K562 (cell line): ENCODE measurements around the gene SERPING1. TPM values are rescaled to one million over a fixed set of nuclear protein-coding genes. Genes with fewer than 3 reads are reported as not detected.
A peak's percentile ranks its signal among the peaks of the same experiment; 100 is the strongest.

Experiments
- BACH1 ChIP-seq: fragments of 200-800 bp; sonication (Bioruptor generic); IDR thresholded peaks from 2 replicates; pipeline ENCODE4 v1.6.1; 2016; ENCODE audit warnings: missing genetic modification characterization, missing compliant biosample characterization
- CBX5 ChIP-seq: IDR thresholded peaks from 2 replicates; pipeline ENCODE4 v1.6.1; 2014; ENCODE audit warnings: low read depth, borderline replicate concordance
- DMBX1 ChIP-seq: fragments of 250-450 bp; sonication (Bioruptor Pico); IDR thresholded peaks from 2 replicates; pipeline ENCODE4 v1.8.0; 2022; ENCODE audit warnings: inconsistent platforms, mild to moderate bottlenecking, moderate library complexity, borderline replicate concordance
- EWSR1 ChIP-seq: fragments of 450-650 bp; IDR thresholded peaks from 2 replicates; pipeline ENCODE4 v1.6.1; 2018; ENCODE audit warnings: borderline replicate concordance, mild to moderate bottlenecking, low read depth, moderate library complexity; ENCODE audit not compliant: partially characterized antibody
- HDGF ChIP-seq: fragments of 450-650 bp; IDR thresholded peaks from 2 replicates; pipeline ENCODE4 v1.6.1; 2016
- NFE2L1 ChIP-seq: fragments of 450-650 bp; IDR thresholded peaks from 2 replicates; pipeline ENCODE4 v1.6.1; 2016; ENCODE audit warnings: missing genetic modification characterization, low read depth, mild to moderate bottlenecking, missing compliant biosample characterization, moderate library complexity, borderline replicate concordance
- POLR2AphosphoS2 ChIP-seq: IDR thresholded peaks from 2 replicates; pipeline ENCODE4 v1.6.1; 2012; ENCODE audit warnings: low read length, improper control_type of control experiment
- TBL1XR1 ChIP-seq, 2 experiments: IDR thresholded peaks; 2 replicates each; pipeline ENCODE4 v1.6.1; 2012; ENCODE audit warnings: improper control_type of control experiment in 2 of 2, low read length in 2 of 2, mild to moderate bottlenecking in 1 of 2
- ZNF175 ChIP-seq: fragments of 200-800 bp; sonication (Bioruptor generic); IDR thresholded peaks from 2 replicates; pipeline ENCODE4 v1.6.1; 2016; ENCODE audit warnings: low read depth, mild to moderate bottlenecking, missing genetic modification characterization, missing compliant biosample characterization
- ZNF184 ChIP-seq: sonication (generic); formaldehyde crosslinking; IDR thresholded peaks from 2 replicates; pipeline ENCODE4 v1.5.0; 2020; ENCODE audit warnings: missing genetic modification reagents
- ZNF274 ChIP-seq: IDR thresholded peaks from 2 replicates; pipeline ENCODE4 v1.6.1; 2011; ENCODE audit warnings: low read depth, mild to moderate bottlenecking, low read length, moderate library complexity, borderline replicate concordance
- polyA plus RNA-seq, 8 experiments: library from polyadenylated mRNA; depleted of rRNA in 4 of 8; stranded (reverse) in 5 of 8; unstranded in 3 of 8; fragments of >200 nt; fragmentation: Nextera tagmentation in 2 of 8; fragmentation: Illumina TruSeq in 1 of 8; extraction: Ambion mirVana in 2 of 8; extraction: Trizol in 1 of 8; gene quantifications; 2 replicates each; pipeline versions ENCODE4 v1.2.1 to v1.2.3, GENCODE V29; 2011 to 2014; ENCODE audit warnings: inconsistent platforms in 1 of 8, missing spikeins in 1 of 8
- total RNA-seq, 7 experiments: library from RNA; depleted of rRNA in 6 of 7; stranded (reverse); fragments of >200 nt in 6 of 7; fragmentation: Illumina TruSeq in 2 of 7; extraction: Trizol in 2 of 7; gene quantifications; 2 replicates each; pipeline versions ENCODE4 v1.2.1 to v1.2.3, GENCODE V29; 2011 to 2021; ENCODE audit warnings: low replicate concordance in 1 of 7
- TF ChIP-seq, protein P1 (sequence below): fragments of 450-650 bp; formaldehyde crosslinking; IDR thresholded peaks from 2 replicates; pipeline ENCODE4 v1.4.0; 2020; ENCODE audit warnings: mild to moderate bottlenecking
- TF ChIP-seq, protein P2 (sequence below): fragments of 450-650 bp; IDR thresholded peaks from one replicate; pipeline ENCODE4 v1.6.1; 2018; ENCODE audit warnings: mild to moderate bottlenecking, moderate library complexity; ENCODE audit not compliant: partially characterized antibody
- TF ChIP-seq, protein P3 (sequence below): fragments of 450-650 bp; IDR thresholded peaks from 2 replicates; pipeline ENCODE4 v1.6.1; 2016; ENCODE audit warnings: mild to moderate bottlenecking, moderate library complexity

Gene SERPING1
- total and polyA plus RNA-seq, 9 of the 15 experiments (the other 6 are each of a cell fraction or from before 2014, with no cell fraction given), result 0.10 to 1.00 (median 0.21) TPM; not detected in 2

DNA sequence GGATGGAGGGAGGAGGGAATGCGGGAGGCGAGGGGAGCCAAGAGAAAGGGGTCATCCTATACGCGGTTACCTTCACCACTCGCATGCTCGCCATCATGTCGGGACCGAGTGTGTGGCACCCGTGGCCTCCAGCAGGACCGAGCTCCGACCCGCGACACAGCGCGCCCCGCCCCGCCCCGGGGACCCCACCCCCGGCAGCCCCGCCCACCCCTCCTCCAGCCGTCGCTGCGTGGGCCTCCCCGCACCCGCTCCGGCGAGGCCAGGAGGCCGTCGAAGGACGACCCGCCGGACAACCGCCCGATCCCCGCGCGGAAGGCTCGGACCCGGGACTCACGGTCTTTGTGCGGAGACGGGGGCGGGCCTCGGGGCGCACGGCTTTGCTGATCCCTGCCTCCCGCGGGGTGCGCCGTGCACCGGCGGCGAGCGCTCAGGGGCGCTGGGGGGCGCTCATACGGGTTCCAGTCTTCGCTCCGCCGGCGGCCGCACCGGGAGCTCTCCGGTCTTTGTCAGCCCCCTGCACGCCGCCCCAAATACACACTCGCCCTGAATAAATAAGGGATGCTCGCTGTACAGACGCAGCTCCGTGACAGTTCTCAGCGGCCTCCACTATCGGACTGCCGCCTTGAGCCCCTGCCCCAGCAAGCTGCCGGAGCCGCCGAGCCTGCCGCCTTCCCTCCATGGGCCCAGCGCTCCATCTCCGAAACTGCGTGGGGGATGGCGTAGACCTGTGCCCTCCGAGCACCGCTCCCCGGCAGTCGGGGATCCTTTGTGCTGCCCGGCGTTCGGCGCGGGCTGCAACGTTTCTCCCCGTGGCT lies 29.8 kb upstream of the SERPING1 start, which contains the start of gene UBE2L6 (continued):
- TF ChIP-seq TBL1XR1 (IDR thresholded peaks at IDR 0.05; ENCODE audit: low read length in 2 of 2) (no peak), EWSR1 (no peak), HDGF (no peak), DMBX1 (CRISPR knock-in tag) (no peak), NFE2L1 (tag) (no peak), POLR2AphosphoS2 (no peak), BACH1 (tag) (no peak), ZNF274 (no peak), CBX5 (no peak), ZNF175 (no peak), ZNF184 (CRISPR knock-in tag) (no peak)
- TF ChIP-seq, protein P1, sequence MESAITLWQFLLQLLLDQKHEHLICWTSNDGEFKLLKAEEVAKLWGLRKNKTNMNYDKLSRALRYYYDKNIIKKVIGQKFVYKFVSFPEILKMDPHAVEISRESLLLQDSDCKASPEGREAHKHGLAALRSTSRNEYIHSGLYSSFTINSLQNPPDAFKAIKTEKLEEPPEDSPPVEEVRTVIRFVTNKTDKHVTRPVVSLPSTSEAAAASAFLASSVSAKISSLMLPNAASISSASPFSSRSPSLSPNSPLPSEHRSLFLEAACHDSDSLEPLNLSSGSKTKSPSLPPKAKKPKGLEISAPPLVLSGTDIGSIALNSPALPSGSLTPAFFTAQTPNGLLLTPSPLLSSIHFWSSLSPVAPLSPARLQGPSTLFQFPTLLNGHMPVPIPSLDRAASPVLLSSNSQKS (CRISPR knock-in tag), result no peak
- TF ChIP-seq, protein P2, sequence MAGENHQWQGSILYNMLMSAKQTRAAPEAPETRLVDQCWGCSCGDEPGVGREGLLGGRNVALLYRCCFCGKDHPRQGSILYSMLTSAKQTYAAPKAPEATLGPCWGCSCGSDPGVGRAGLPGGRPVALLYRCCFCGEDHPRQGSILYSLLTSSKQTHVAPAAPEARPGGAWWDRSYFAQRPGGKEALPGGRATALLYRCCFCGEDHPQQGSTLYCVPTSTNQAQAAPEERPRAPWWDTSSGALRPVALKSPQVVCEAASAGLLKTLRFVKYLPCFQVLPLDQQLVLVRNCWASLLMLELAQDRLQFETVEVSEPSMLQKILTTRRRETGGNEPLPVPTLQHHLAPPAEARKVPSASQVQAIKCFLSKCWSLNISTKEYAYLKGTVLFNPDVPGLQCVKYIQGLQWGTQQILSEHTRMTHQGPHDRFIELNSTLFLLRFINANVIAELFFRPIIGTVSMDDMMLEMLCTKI, result no peak
- TF ChIP-seq, protein P3, sequence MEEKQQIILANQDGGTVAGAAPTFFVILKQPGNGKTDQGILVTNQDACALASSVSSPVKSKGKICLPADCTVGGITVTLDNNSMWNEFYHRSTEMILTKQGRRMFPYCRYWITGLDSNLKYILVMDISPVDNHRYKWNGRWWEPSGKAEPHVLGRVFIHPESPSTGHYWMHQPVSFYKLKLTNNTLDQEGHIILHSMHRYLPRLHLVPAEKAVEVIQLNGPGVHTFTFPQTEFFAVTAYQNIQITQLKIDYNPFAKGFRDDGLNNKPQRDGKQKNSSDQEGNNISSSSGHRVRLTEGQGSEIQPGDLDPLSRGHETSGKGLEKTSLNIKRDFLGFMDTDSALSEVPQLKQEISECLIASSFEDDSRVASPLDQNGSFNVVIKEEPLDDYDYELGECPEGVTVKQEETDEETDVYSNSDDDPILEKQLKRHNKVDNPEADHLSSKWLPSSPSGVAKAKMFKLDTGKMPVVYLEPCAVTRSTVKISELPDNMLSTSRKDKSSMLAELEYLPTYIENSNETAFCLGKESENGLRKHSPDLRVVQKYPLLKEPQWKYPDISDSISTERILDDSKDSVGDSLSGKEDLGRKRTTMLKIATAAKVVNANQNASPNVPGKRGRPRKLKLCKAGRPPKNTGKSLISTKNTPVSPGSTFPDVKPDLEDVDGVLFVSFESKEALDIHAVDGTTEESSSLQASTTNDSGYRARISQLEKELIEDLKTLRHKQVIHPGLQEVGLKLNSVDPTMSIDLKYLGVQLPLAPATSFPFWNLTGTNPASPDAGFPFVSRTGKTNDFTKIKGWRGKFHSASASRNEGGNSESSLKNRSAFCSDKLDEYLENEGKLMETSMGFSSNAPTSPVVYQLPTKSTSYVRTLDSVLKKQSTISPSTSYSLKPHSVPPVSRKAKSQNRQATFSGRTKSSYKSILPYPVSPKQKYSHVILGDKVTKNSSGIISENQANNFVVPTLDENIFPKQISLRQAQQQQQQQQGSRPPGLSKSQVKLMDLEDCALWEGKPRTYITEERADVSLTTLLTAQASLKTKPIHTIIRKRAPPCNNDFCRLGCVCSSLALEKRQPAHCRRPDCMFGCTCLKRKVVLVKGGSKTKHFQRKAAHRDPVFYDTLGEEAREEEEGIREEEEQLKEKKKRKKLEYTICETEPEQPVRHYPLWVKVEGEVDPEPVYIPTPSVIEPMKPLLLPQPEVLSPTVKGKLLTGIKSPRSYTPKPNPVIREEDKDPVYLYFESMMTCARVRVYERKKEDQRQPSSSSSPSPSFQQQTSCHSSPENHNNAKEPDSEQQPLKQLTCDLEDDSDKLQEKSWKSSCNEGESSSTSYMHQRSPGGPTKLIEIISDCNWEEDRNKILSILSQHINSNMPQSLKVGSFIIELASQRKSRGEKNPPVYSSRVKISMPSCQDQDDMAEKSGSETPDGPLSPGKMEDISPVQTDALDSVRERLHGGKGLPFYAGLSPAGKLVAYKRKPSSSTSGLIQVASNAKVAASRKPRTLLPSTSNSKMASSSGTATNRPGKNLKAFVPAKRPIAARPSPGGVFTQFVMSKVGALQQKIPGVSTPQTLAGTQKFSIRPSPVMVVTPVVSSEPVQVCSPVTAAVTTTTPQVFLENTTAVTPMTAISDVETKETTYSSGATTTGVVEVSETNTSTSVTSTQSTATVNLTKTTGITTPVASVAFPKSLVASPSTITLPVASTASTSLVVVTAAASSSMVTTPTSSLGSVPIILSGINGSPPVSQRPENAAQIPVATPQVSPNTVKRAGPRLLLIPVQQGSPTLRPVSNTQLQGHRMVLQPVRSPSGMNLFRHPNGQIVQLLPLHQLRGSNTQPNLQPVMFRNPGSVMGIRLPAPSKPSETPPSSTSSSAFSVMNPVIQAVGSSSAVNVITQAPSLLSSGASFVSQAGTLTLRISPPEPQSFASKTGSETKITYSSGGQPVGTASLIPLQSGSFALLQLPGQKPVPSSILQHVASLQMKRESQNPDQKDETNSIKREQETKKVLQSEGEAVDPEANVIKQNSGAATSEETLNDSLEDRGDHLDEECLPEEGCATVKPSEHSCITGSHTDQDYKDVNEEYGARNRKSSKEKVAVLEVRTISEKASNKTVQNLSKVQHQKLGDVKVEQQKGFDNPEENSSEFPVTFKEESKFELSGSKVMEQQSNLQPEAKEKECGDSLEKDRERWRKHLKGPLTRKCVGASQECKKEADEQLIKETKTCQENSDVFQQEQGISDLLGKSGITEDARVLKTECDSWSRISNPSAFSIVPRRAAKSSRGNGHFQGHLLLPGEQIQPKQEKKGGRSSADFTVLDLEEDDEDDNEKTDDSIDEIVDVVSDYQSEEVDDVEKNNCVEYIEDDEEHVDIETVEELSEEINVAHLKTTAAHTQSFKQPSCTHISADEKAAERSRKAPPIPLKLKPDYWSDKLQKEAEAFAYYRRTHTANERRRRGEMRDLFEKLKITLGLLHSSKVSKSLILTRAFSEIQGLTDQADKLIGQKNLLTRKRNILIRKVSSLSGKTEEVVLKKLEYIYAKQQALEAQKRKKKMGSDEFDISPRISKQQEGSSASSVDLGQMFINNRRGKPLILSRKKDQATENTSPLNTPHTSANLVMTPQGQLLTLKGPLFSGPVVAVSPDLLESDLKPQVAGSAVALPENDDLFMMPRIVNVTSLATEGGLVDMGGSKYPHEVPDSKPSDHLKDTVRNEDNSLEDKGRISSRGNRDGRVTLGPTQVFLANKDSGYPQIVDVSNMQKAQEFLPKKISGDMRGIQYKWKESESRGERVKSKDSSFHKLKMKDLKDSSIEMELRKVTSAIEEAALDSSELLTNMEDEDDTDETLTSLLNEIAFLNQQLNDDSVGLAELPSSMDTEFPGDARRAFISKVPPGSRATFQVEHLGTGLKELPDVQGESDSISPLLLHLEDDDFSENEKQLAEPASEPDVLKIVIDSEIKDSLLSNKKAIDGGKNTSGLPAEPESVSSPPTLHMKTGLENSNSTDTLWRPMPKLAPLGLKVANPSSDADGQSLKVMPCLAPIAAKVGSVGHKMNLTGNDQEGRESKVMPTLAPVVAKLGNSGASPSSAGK, result 0 out of 2 replicates have a peak, but pooled peaks have one; percentile 34
